ENCODE results near the gene SNPH. TPM values are rescaled to one million over a fixed set of nuclear protein-coding genes. Genes with fewer than 3 reads are reported as not detected.

Gene SNPH
- total and polyA plus RNA-seq, 2 of the 8 experiments (the other 6 are each of a cell fraction or from before 2014, with no cell fraction given) = 0.98 to 4.9 TPM

DNA sequence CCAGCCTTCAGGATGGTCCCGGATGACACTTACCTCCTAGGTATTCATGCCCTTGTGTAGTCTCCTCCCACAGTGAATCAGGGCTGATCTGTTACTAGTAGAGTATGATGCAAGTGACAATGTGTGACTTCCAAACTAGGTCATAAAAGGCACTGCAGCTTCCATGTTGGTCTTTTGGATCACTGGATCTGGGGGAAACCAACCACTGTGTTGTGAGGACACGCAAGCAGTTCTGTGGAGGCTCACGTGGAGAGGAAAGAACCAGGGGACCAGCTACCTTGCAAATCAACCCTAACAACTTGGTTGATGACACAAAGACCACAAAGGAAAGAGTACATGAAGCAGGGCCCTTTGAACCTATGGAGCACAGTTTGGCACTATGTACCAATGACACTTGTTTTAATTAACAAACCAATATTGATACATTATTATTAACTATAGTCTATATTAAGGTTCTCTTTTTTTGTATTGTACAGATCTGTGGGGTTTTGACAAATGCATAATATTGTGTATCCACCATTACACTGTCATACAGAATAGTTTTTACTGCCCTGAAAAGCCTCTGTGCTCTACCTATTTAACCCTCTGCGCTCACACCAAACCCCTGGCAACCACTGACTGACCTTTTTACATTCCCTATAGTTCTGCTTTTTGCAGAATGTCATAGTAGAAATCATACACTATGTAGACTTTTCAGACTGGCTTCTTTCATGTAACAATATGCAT is 79.1 kb downstream of the SNPH start:
- H2BK15ac ChIP-seq (ENCODE audit: low read length) = no peak overlapping the region
- no peaks in the 10 kb centered on the region for H3K79me1 ChIP-seq (ENCODE audit: low read depth, low read length)
- no peak overlapping the region for H3K9ac ChIP-seq (replicated peaks in 1 of 4; ENCODE audit: extremely low read depth in 1 of 4, low read depth in 3 of 4, low read length in 3 of 4)
- no peak overlapping the region for H2BK5ac ChIP-seq (ENCODE audit: low read depth, low read length)
- FAIRE-seq (no peak), DNase-seq (ENCODE audit: low read depth in 1 of 2, low spot score in 2 of 2) (peak in 1 of 2 experiments; percentile 19)
- no peak overlapping the region for H2BK12ac ChIP-seq (ENCODE audit: low read depth, low read length)
- H2AK5ac ChIP-seq (ENCODE audit: low read depth, low read length) = no peak overlapping the region
- no peaks in the 10 kb centered on the region for H3K4me1 ChIP-seq (replicated peaks in 1 of 4; ENCODE audit: control insufficient read depth in 3 of 4, insufficient read depth in 4 of 4, low read length in 3 of 4)
- H3K14ac ChIP-seq (ENCODE audit: insufficient read length) = no peak overlapping the region
- 79% methylated on average over 4 of the region's 4 CpGs; no CpG with 5 or more reads in 1 of the 2 experiments for WGBS, 2 experiments (ENCODE audit: extremely low coverage in 1 of 2, insufficient coverage in 1 of 2, insufficient read length in 1 of 2, insufficient replicate concordance in 2 of 2, low coverage in 1 of 2, low lambda C conversion rate in 2 of 2, missing lambda C conversion rate in 1 of 2)
- H3K4me3 ChIP-seq (ENCODE audit: extremely low read depth in 1 of 4, insufficient read depth in 2 of 4, low read depth in 3 of 4, low read length in 4 of 4) = no peak overlapping the region
- no peak overlapping the region for H3K23ac ChIP-seq (ENCODE audit: insufficient read length)
- no peak overlapping the region for H3K4me2 ChIP-seq (ENCODE audit: insufficient read depth in 1 of 2, low read depth in 2 of 2, low read length in 2 of 2)
- no peak overlapping the region for H3K18ac ChIP-seq (ENCODE audit: extremely low read depth, low read length)
- no peaks in the 10 kb centered on the region for H3K79me2 ChIP-seq (ENCODE audit: control insufficient read depth in 1 of 2, insufficient read depth in 2 of 2, low read length in 2 of 2)
- H4K8ac ChIP-seq (ENCODE audit: extremely low read depth, insufficient read depth, low read length) = no peak overlapping the region
- H3K56ac ChIP-seq (replicated peaks; ENCODE audit: insufficient read length, low read depth, low read length) = no peak overlapping the region
- no peak overlapping the region for H4K91ac ChIP-seq (replicated peaks; ENCODE audit: insufficient read length, low read length)
- H3K27me3 ChIP-seq (replicated peaks in 1 of 4; ENCODE audit: control insufficient read depth in 3 of 4, extremely low read depth in 1 of 4, insufficient read depth in 3 of 4, low read length in 3 of 4) = no peaks in the 10 kb centered on the region
- no peaks in the 10 kb centered on the region for H3K23me2 ChIP-seq (ENCODE audit: low read depth, low read length)
- CTCF ChIA-PET (ENCODE audit: partially characterized antibody) = interaction anchor here (0.7 to 2.4 kb wide), 10 partner anchors 9 to 39 kb away, joined by 3 to 13 read pairs (median 4); partner anchors contain the start of gene SDCBP2
- H2BK120ac ChIP-seq (replicated peaks; ENCODE audit: low read depth, low read length) = no peak overlapping the region
- POLR2A ChIA-PET (ENCODE audit: partially characterized antibody) = interaction anchor here (0.8 to 5.0 kb wide), 3 partner anchors 12 to 29 kb away, joined by 4 to 34 read pairs (median 5); partner anchors contain the start of gene SDCBP2
- no peak overlapping the region for H3K27ac ChIP-seq (ENCODE audit: low read depth, low read length)
- no peaks in the 10 kb centered on the region for H3K36me3 ChIP-seq (ENCODE audit: control insufficient read depth in 2 of 4, insufficient read depth in 4 of 4, low read length in 3 of 4)
- H4K5ac ChIP-seq (ENCODE audit: insufficient read length, low read depth, low read length) = no peak overlapping the region
- H3K4ac ChIP-seq (replicated peaks; ENCODE audit: insufficient read length, low read depth, low read length) = no peak overlapping the region
- TF ChIP-seq, protein P1, sequence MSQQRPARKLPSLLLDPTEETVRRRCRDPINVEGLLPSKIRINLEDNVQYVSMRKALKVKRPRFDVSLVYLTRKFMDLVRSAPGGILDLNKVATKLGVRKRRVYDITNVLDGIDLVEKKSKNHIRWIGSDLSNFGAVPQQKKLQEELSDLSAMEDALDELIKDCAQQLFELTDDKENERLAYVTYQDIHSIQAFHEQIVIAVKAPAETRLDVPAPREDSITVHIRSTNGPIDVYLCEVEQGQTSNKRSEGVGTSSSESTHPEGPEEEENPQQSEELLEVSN (IDR thresholded peaks at IDR 0.05) = no peak
- TF ChIP-seq, protein P2, sequence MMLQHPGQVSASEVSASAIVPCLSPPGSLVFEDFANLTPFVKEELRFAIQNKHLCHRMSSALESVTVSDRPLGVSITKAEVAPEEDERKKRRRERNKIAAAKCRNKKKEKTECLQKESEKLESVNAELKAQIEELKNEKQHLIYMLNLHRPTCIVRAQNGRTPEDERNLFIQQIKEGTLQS (IDR thresholded peaks at IDR 0.05; ENCODE audit: insufficient read depth, low read depth, low read length) = no peak
- TF ChIP-seq EZH2 (IDR thresholded peaks at IDR 0.05; ENCODE audit: low read depth, low read length, severe bottlenecking) (no peak), EGR1 (IDR thresholded peaks at IDR 0.05; ENCODE audit: borderline replicate concordance, low read depth, low read length) (no peak)
- no peak overlapping the region for H2BK20ac ChIP-seq (ENCODE audit: low read length)
- H3K9me3 ChIP-seq (ENCODE audit: insufficient read depth in 2 of 2, low read depth in 1 of 2, low read length in 1 of 2) = peaks cover 0 to 4% of the 10 kb centered on the region in 2 experiments; a peak in 1 of 4 replicates
- H2AFZ ChIP-seq (ENCODE audit: low read length) = no peak overlapping the region
- peaks cover 0 to 11% of the 10 kb centered on the region in 2 experiments for H4K20me1 ChIP-seq (replicated peaks in 1 of 2; ENCODE audit: control insufficient read depth in 1 of 2, insufficient read depth in 2 of 2, low read length in 2 of 2)

Measured in H1 (cell line).